Left renal pelvis (tissue), 4 donors: Measurements from ENCODE around the gene ABI3BP. TPM values are rescaled to one million over a fixed set of nuclear protein-coding genes. Genes with fewer than 3 reads are reported as not detected.

Experiments used
- DNase-seq, 4 donors: peaks; one replicate each; pipeline ENCODE4 v3.0.0-alpha.2; 2013; ENCODE audit warnings: low read depth in 4 of 4, low spot score in 3 of 4
- polyA plus RNA-seq, 4 donors: library from polyadenylated mRNA; unstranded; fragments of 120-200 nt; gene quantifications; one replicate each; pipeline ENCODE4 v1.2.1, GENCODE V29; 2013; ENCODE audit not compliant: insufficient read length in 4 of 4

The ABI3BP gene
- polyA plus RNA-seq, 4 donors: 21.5 to 37.5 (median 27.2) TPM

GRCh38 chr3:100992231-100993012, 799 bp downstream of the ABI3BP start:
- DNase-seq: peak in 2 of 4 donors; percentile 16 to 29

GRCh38 chr3:100988080-100988479, 5.1 kb downstream of the ABI3BP start:
- no peak for DNase-seq

- DNase-seq: no peak
These were observed 8.9 kb downstream of the ABI3BP start for GRCh38 chr3:100984308-100984707.

- no peak for DNase-seq
These were observed 10.5 kb downstream of the ABI3BP start for GRCh38 chr3:100982710-100983109.

- no peak for DNase-seq
These were observed 11.9 kb downstream of the ABI3BP start for GRCh38 chr3:100981164-100981911.

GRCh38 chr3:100978011-100978659, 15.1 kb downstream of the ABI3BP start:
- DNase-seq: no peak

GRCh38 chr3:100976611-100977010, 16.6 kb downstream of the ABI3BP start:
- no peak for DNase-seq

- DNase-seq: no peak
These were observed 17.5 kb downstream of the ABI3BP start for GRCh38 chr3:100975714-100976113.

- DNase-seq: no peak
These were observed 19.6 kb downstream of the ABI3BP start for GRCh38 chr3:100973594-100973993.

- no peak for DNase-seq
These were observed 20.4 kb downstream of the ABI3BP start for GRCh38 chr3:100972867-100973266.

GRCh38 chr3:100972301-100972844, 20.8 kb downstream of the ABI3BP start:
- DNase-seq: no peak

- DNase-seq: no peak
These were observed 21.4 kb downstream of the ABI3BP start for GRCh38 chr3:100971798-100972197.

GRCh38 chr3:100970477-100970990, 22.7 kb downstream of the ABI3BP start:
- DNase-seq: no peak

- no peak for DNase-seq
These were observed 24.0 kb downstream of the ABI3BP start for GRCh38 chr3:100968932-100969906.

- no peak for DNase-seq
These were observed 26.4 kb downstream of the ABI3BP start for GRCh38 chr3:100966807-100967206.

GRCh38 chr3:100966049-100966491, 27.2 kb downstream of the ABI3BP start:
- no peak for DNase-seq

- no peak for DNase-seq
These were observed 30.2 kb downstream of the ABI3BP start for GRCh38 chr3:100963041-100963440.

- no peak for DNase-seq
These were observed 35.8 kb downstream of the ABI3BP start for GRCh38 chr3:100957261-100957986.

- no peak for DNase-seq
These were observed 36.9 kb downstream of the ABI3BP start for GRCh38 chr3:100956276-100956675.
